Inferior parietal cortex (tissue), 1 donor: Measurements from ENCODE around the gene SCYGR2.
"Not testable (repeated sequence)": the region's sequence is repeated elsewhere in the genome, so short reads cannot be mapped to it uniquely, and the experiment has no call there.

Experiments
- DNase-seq: peaks from one replicate; pipeline ENCODE4 v3.0.0-alpha.2; 2016; ENCODE audit errors: extremely low spot score

The SCYGR2 gene

GRCh38 chr2:227598835-227599503 lies at the start of gene SCYGR2:
Gene SCYGR2 (plus strand): TSS chr2:227598893. CDS start chr2:227598893, 0 bp downstream.
- not testable (repeated sequence) for DNase-seq

GRCh38 chr2:227551836-227552235 lies 46.9 kb upstream of the SCYGR2 start:
- DNase-seq = no peak

- DNase-seq = no peak
Observed at GRCh38 chr2:227562581-227562980, 36.1 kb upstream of the SCYGR2 start.

- no peak for DNase-seq
Observed at GRCh38 chr2:227565080-227565479, 33.6 kb upstream of the SCYGR2 start.

- DNase-seq = no peak
Observed at GRCh38 chr2:227566012-227566411, 32.7 kb upstream of the SCYGR2 start.

- no peak for DNase-seq
Observed at GRCh38 chr2:227568852-227569169, 29.9 kb upstream of the SCYGR2 start.

GRCh38 chr2:227570615-227571014 lies 28.1 kb upstream of the SCYGR2 start:
- DNase-seq = no peak

GRCh38 chr2:227576110-227576509 lies 22.6 kb upstream of the SCYGR2 start:
- DNase-seq = no peak

- DNase-seq = no peak
Observed at GRCh38 chr2:227576812-227577211, 21.9 kb upstream of the SCYGR2 start.

- DNase-seq = no peak
Observed at GRCh38 chr2:227577555-227577954, 21.1 kb upstream of the SCYGR2 start.

GRCh38 chr2:227578642-227579041 lies 20.1 kb upstream of the SCYGR2 start:
- no peak for DNase-seq

GRCh38 chr2:227579791-227580190 lies 18.9 kb upstream of the SCYGR2 start:
- no peak for DNase-seq

GRCh38 chr2:227582369-227582768 lies 16.3 kb upstream of the SCYGR2 start:
- DNase-seq = no peak

- no peak for DNase-seq
Observed at GRCh38 chr2:227592694-227593387, 5.9 kb upstream of the SCYGR2 start.

GRCh38 chr2:227595797-227596196 lies 2.9 kb upstream of the SCYGR2 start:
- DNase-seq = no peak

- no peak for DNase-seq
Observed at GRCh38 chr2:227597036-227597435, 1.7 kb upstream of the SCYGR2 start.

- no peak for DNase-seq
Observed at GRCh38 chr2:227597998-227598397, 695 bp upstream of the SCYGR2 start.

- no peak for DNase-seq
Observed at GRCh38 chr2:227602358-227602757, 3.7 kb downstream of the SCYGR2 start.

- no peak for DNase-seq
Observed at GRCh38 chr2:227606476-227606875, 7.8 kb downstream of the SCYGR2 start.

- no peak for DNase-seq
Observed at GRCh38 chr2:227607941-227608340, 9.2 kb downstream of the SCYGR2 start.

- DNase-seq = no peak
Observed at GRCh38 chr2:227608561-227609338, 10.1 kb downstream of the SCYGR2 start.

- DNase-seq = no peak
Observed at GRCh38 chr2:227610123-227610522, 11.4 kb downstream of the SCYGR2 start.
